NB4 (cell line): Measurements from ENCODE around the gene UQCC2.

Experiments used
- DNase-seq: peaks from one replicate; pipeline ENCODE4 v3.0.0; 2010; ENCODE audit warnings: low read depth
- H3K4me3 ChIP-seq: one replicate; pipeline ENCODE4 v1.5.1; 2011; ENCODE audit warnings: mild to moderate bottlenecking, low read depth, low read length, moderate library complexity
- CTCF ChIP-seq: IDR thresholded peaks from one replicate; pipeline ENCODE4 v1.5.1; 2012; ENCODE audit warnings: low read depth, low read length
- MAX ChIP-seq: IDR thresholded peaks from 2 replicates; pipeline ENCODE4 v1.6.1; 2011; ENCODE audit warnings: low read depth, low read length
- MYC ChIP-seq: IDR thresholded peaks from 2 replicates; pipeline ENCODE4 v1.6.1; 2011; ENCODE audit warnings: low read depth, low read length
- POLR2A ChIP-seq: IDR thresholded peaks from 2 replicates; pipeline ENCODE4 v1.6.1; 2011; ENCODE audit warnings: mild to moderate bottlenecking; ENCODE audit not compliant: insufficient read length; ENCODE audit errors: extremely low read depth

The UQCC2 gene

GRCh38 chr6:33686225-33686924 is 25.1 kb downstream of the UQCC2 start:
- no peak for TF ChIP-seq MYC
- no peak for DNase-seq
- no peak overlapping the region for H3K4me3 ChIP-seq

GRCh38 chr6:33685411-33686224 is 25.9 kb downstream of the UQCC2 start:
- no peak overlapping the region for H3K4me3 ChIP-seq
- no peak for DNase-seq
- TF ChIP-seq MAX (no peak), POLR2A (no peak), MYC (no peak), CTCF (no peak)

- DNase-seq = no peak
- no peak for TF ChIP-seq MAX
- TF ChIP-seq CTCF = no peak
- TF ChIP-seq MYC = no peak
- no peak for TF ChIP-seq POLR2A
- no peak overlapping the region for H3K4me3 ChIP-seq
Measured at GRCh38 chr6:33684983-33685382, 26.5 kb downstream of the UQCC2 start.

- no peak overlapping the region for H3K4me3 ChIP-seq
- no peak for DNase-seq
- TF ChIP-seq POLR2A (no peak), CTCF (no peak), MAX (no peak), MYC (no peak)
Measured at GRCh38 chr6:33684428-33684896, 27.0 kb downstream of the UQCC2 start.

GRCh38 chr6:33683576-33684427 is 27.7 kb downstream of the UQCC2 start:
- DNase-seq = no peak
- H3K4me3 ChIP-seq = no peak overlapping the region
- TF ChIP-seq MYC (no peak), MAX (no peak), POLR2A (no peak), CTCF (no peak)
